DND-41 (cell line): Measurements from ENCODE around the gene CCDC88A.

Source experiments
- CTCF ChIP-seq: IDR thresholded peaks from 2 replicates; pipeline ENCODE4 v1.5.1; 2012; ENCODE audit warnings: borderline replicate concordance, low read length, moderate library complexity, mild to moderate bottlenecking; ENCODE audit not compliant: poor library complexity, severe bottlenecking; ENCODE audit errors: extremely low read depth
- EZH2 ChIP-seq: IDR thresholded peaks from 3 replicates; pipeline ENCODE4 v1.6.1; 2012; ENCODE audit warnings: borderline replicate concordance, low read depth, mild to moderate bottlenecking, moderate library complexity, low read length, inconsistent platforms; ENCODE audit not compliant: severe bottlenecking

- TF ChIP-seq CTCF (no peak), EZH2 (no peak)
These were observed 55.2 kb downstream of the CCDC88A start for GRCh38 chr2:55364189-55365055.
